Measurements from ENCODE around the gene ANTKMT.

Gene ANTKMT

DNA sequence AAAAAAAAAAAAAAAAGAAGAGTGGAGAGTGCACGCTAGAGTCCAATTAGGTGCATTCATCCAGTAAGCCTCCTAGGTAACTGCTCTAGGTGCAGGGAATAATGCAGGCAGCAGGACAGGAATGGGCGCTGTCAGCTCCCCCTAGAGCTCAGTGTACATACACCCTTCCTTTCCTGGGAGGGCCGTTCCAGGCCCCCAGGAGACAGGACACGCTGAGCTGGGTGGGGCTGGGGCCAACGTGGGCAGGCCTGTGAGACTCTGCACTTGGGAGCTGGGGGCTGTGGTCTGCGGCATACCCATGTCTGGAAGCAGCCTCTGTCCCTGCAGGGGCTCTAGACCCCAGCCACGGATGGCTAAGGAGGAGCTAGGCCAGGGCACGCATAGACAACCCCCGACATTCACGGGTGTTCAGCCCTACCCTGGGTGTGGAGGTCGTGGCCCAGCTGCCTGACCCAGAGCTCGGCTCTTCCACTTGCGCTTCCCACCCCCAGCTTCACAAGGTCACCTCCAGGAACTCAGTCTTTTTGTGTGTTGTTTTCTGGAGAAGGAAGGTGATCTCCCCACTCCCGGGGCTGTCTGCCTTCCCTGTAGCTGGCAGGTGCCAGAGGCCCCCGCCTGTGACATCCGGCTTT, 1.0 kb upstream of the ANTKMT start:
- TF ChIP-seq, protein P1, sequence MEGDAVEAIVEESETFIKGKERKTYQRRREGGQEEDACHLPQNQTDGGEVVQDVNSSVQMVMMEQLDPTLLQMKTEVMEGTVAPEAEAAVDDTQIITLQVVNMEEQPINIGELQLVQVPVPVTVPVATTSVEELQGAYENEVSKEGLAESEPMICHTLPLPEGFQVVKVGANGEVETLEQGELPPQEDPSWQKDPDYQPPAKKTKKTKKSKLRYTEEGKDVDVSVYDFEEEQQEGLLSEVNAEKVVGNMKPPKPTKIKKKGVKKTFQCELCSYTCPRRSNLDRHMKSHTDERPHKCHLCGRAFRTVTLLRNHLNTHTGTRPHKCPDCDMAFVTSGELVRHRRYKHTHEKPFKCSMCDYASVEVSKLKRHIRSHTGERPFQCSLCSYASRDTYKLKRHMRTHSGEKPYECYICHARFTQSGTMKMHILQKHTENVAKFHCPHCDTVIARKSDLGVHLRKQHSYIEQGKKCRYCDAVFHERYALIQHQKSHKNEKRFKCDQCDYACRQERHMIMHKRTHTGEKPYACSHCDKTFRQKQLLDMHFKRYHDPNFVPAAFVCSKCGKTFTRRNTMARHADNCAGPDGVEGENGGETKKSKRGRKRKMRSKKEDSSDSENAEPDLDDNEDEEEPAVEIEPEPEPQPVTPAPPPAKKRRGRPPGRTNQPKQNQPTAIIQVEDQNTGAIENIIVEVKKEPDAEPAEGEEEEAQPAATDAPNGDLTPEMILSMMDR (IDR thresholded peaks at IDR 0.05; ENCODE audit: low read depth, low read length): peak; percentile 45
- Histone ChIP-seq H3K4me3 (ENCODE audit: low read depth, low read length) (peak overlapping the region; percentile 79), H3K27me3 (no peaks in the 10 kb centered on the region), H3K9me3 (no peaks in the 10 kb centered on the region), H3K36me3 (peaks cover 23% of the 10 kb centered on the region), H3K4me1 (peaks cover 17% of the 10 kb centered on the region)
- DNase-seq: peak; percentile 60

DNA sequence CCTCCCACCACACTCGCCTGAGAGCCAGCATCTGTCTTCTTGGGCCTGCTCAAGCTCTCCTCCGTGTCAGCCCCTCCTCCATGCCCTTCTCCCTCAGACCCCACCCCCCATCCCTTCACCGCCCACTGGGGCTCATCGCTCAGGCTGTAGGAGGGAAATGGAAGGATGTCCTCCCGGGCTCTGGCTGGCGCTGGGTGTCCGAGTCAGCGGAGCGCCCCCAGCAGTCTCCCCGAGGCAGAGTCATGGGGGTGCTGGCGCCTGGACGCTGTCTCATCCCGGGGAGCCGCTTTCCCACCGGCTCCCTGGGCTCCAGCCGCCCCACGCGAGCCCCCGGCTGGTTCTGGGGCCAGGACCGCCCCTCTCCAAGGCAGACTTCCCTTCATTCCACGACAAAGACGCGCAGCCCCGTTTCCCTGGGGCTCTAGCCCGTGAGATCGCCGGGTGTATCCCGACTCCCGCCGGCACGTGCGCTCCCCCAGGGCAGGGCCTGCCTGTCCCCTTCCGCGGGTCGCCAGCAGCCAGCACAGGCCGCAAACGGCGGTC, 428 bp upstream of the ANTKMT start:
- DNase-seq: peak; percentile 89
- H3K9me3 ChIP-seq: no peaks in the 10 kb centered on the region
- H3K4me1 ChIP-seq: peaks cover 17% of the 10 kb centered on the region
- no peaks in the 10 kb centered on the region for H3K27me3 ChIP-seq
- peaks cover 23% of the 10 kb centered on the region for H3K36me3 ChIP-seq
- peak overlapping the region; percentile 79 for H3K4me3 ChIP-seq (ENCODE audit: low read depth, low read length)
- TF ChIP-seq, protein P1 (IDR thresholded peaks at IDR 0.05; ENCODE audit: low read depth, low read length): 0 out of 2 replicates have a peak, but pooled peaks have one; percentile 7

DNA sequence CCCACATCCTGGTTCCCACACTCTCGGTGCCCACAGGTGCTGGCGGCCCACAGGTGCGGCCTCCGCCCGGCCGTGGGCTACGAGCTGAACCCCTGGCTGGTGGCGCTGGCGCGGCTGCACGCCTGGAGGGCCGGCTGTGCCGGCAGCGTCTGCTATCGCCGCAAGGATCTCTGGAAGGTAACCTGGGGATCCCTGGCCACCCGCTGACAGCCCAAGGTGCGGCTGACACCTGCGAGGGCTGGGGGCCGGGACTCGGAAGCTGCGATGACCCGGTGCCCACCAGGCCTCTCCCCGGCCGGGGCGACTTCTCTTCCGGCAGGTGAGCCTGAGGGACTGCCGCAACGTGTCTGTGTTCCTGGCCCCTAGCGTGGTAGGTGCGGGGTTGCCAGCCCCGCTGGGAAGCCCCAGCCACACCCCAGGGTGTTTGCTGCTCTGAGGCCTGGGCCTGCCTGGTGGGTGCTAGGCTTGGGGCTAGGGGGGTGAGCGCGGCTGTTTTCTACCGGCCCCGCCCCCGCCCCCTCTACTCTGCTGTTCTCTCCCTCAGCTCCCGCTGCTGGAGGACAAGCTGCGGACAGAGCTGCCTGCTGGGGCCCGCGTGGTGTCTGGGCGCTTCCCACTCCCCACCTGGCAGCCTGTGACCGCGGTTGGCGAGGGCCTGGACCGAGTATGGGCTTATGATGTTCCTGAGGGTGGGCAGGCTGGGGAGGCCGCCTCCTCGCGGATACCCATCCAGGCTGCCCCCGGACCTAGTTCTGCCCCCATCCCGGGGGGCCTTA, 1.0 kb downstream of the ANTKMT start:
- no peak for DNase-seq
- Histone ChIP-seq H3K36me3 (peaks cover 19% of the 10 kb centered on the region; the same call in 1 of the 2 replicates), H3K9me3 (no peaks in the 10 kb centered on the region), H3K27me3 (no peaks in the 10 kb centered on the region), H3K4me3 (ENCODE audit: low read depth, low read length) (peak overlapping the region; percentile 79), H3K4me1 (peaks cover 18% of the 10 kb centered on the region)
- TF ChIP-seq, protein P1 (IDR thresholded peaks at IDR 0.05; ENCODE audit: low read depth, low read length): no peak

- peaks cover 17% of the 10 kb centered on the region for H3K4me1 ChIP-seq
Measured at GRCh38 chr16:722835-723633, 2.1 kb downstream of the ANTKMT start.

DNA sequence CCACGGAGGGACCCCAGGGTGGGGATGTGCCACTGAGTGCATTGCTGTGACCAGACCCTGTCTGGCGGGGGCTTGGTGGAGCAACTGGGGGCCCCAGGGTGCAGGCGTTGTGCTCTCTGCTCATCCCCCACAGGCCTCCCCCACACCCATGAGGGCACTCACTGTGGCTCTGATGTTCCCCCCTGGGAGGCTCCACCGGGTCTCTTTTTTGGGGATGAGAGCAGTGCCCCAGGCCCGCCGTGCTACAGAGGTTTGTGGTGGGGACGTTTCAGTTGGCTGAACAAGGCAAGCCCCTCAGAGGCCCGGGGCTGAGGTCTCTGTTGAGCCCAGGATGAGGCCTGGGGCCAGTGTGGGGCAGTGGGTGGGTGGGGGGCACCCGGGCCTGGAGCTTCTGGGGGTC, 2.7 kb downstream of the ANTKMT start:
- H3K4me1 ChIP-seq: peaks cover 17% of the 10 kb centered on the region
- H3K27me3 ChIP-seq: no peaks in the 10 kb centered on the region
- peaks cover 18% of the 10 kb centered on the region; the same call in 1 of the 2 replicates for H3K36me3 ChIP-seq
- H3K4me3 ChIP-seq (ENCODE audit: low read depth, low read length): no peak overlapping the region
- TF ChIP-seq, protein P1 (IDR thresholded peaks at IDR 0.05; ENCODE audit: low read depth, low read length): no peak
- DNase-seq: no peak
- no peaks in the 10 kb centered on the region for H3K9me3 ChIP-seq

More at GRCh38 chr16:722835-723633, 2.1 kb downstream of the ANTKMT start:
- peaks cover 18% of the 10 kb centered on the region; the same call in 1 of the 2 replicates for H3K36me3 ChIP-seq
- H3K27me3 ChIP-seq: no peaks in the 10 kb centered on the region
- no peak for DNase-seq
- no peaks in the 10 kb centered on the region for H3K9me3 ChIP-seq
- TF ChIP-seq, protein P1 (IDR thresholded peaks at IDR 0.05; ENCODE audit: low read depth, low read length): no peak
- H3K4me3 ChIP-seq (ENCODE audit: low read depth, low read length): no peak overlapping the region

Data from BE2C (cell line).